GM12878 (cell line): ENCODE measurements around the gene CLK1. TPM values are rescaled to one million over a fixed set of nuclear protein-coding genes. Genes with fewer than 3 reads are reported as not detected.
"Not testable (repeated sequence)": the region's sequence is repeated elsewhere in the genome, so short reads cannot be mapped to it uniquely, and the experiment has no call there.

Experiments
- ATAC-seq: fragments of 200-7000 bp; cut with Tn5 transposase; 3 replicates; pipeline ENCODE4 v1.9.1; 2020; ENCODE audit warnings: mild to moderate bottlenecking, moderate library complexity
- BruUV-seq: library from RNA; stranded (reverse); fragments of 400-500 nt; replicated peaks from 2 replicates; lab custom pipeline; 2021; lab: Mats Ljungman, UMichigan
- CTCF ChIA-PET: fragments of 300-600 bp; sonication (Branson Sonifier 250); formaldehyde crosslinking; extraction: SDS; loops from one replicate; lab custom pipeline; 2021; ENCODE audit warnings: inconsistent platforms; lab: Yijun Ruan, JAX
- POLR2A ChIA-PET: fragments of 350-600 bp; formaldehyde crosslinking; extraction: SDS; loops from one replicate; lab custom pipeline; 2021; ENCODE audit warnings: inconsistent platforms; lab: Charles Lee
- RAD21 ChIA-PET: fragments of 300-600 bp; sonication (Branson Sonifier 250); formaldehyde crosslinking; loops from one replicate; lab custom pipeline; 2023; ENCODE audit warnings: antibody characterized with exemption; ENCODE audit not compliant: unreplicated experiment; lab: Charles Lee
- SMC1A ChIA-PET: fragments of 300-600 bp; sonication (Branson Sonifier 250); formaldehyde crosslinking; loops from one replicate; lab custom pipeline; 2023; ENCODE audit not compliant: unreplicated experiment, uncharacterized antibody; lab: Charles Lee
- DNase-seq: peaks from one replicate; pipeline ENCODE4 v3.0.0-alpha.2; 2011; ENCODE audit warnings: low read depth, low spot score
- FAIRE-seq: peaks from 3 replicates; lab custom pipeline; 2011; peaks lifted over from hg19 to GRCh38; lab: Jason Lieb, UNC
- H2AFZ ChIP-seq: 2 replicates; pipeline ENCODE4 v1.6.0; 2011; ENCODE audit warnings: low read depth, low read length, control low read depth; ENCODE audit not compliant: control insufficient read depth
- H3K27ac ChIP-seq: 2 replicates; pipeline ENCODE4 v1.5.1; 2011; ENCODE audit warnings: control low read depth; ENCODE audit not compliant: control insufficient read depth, insufficient read depth
- H3K27me3 ChIP-seq, 2 experiments: replicated peaks in 1 of 2; 2 replicates each; pipeline versions ENCODE4 v1.6.0 to v1.6.1; 2011; ENCODE audit warnings: low read length in 1 of 2; ENCODE audit not compliant: control insufficient read depth in 2 of 2, insufficient read depth in 2 of 2
- H3K36me3 ChIP-seq, 2 experiments: 2 replicates each; pipeline ENCODE4 v1.5.1; 2011; ENCODE audit warnings: low read length in 1 of 2; ENCODE audit not compliant: control insufficient read depth in 2 of 2, insufficient read depth in 2 of 2
- H3K4me1 ChIP-seq: 2 replicates; pipeline ENCODE4 v1.6.1; 2011; ENCODE audit warnings: mild to moderate bottlenecking, low read length, moderate library complexity, mixed read lengths; ENCODE audit not compliant: control insufficient read depth, insufficient read depth
- H3K4me2 ChIP-seq: 2 replicates; pipeline ENCODE4 v1.6.0; 2011; ENCODE audit warnings: control low read depth; ENCODE audit not compliant: control insufficient read depth, insufficient read depth
- H3K4me3 ChIP-seq: fragments of 200-600 bp; sonication (generic); 2 replicates; pipeline ENCODE4 v1.5.1; 2016
- H3K79me2 ChIP-seq: 2 replicates; pipeline ENCODE4 v1.6.0; 2011; ENCODE audit warnings: low read length; ENCODE audit not compliant: control insufficient read depth, insufficient read depth
- H3K9ac ChIP-seq: 2 replicates; pipeline ENCODE4 v1.8.0; 2011; ENCODE audit warnings: low read length, control low read depth, mixed read lengths; ENCODE audit not compliant: control insufficient read depth, insufficient read depth
- H3K9me3 ChIP-seq: replicated peaks from 3 replicates; pipeline ENCODE4 v1.5.1; 2011; ENCODE audit warnings: mild to moderate bottlenecking, low read length; ENCODE audit not compliant: control insufficient read depth, insufficient read depth
- H4K20me1 ChIP-seq: 2 replicates; pipeline ENCODE4 v1.6.0; 2011; ENCODE audit not compliant: control insufficient read depth, insufficient read depth
- POLR2AphosphoS5 ChIP-seq: IDR thresholded peaks from 2 replicates; pipeline ENCODE4 v1.6.1; 2011; ENCODE audit warnings: mild to moderate bottlenecking, low read length, inconsistent platforms
- SMAD5 ChIP-seq: IDR thresholded peaks from 2 replicates; pipeline ENCODE4 v1.6.1; 2016; ENCODE audit warnings: antibody characterized with exemption, low read depth
- WGBS: methylation state at CpG from one replicate; pipeline ENCODE4 v1.1.6; 2016; ENCODE audit warnings: low lambda C conversion rate; ENCODE audit not compliant: insufficient replicate concordance, insufficient coverage; ENCODE audit errors: missing lambda C conversion rate; 5-methylcytosine and 5-hydroxymethylcytosine counted together
- in situ Hi-C: fragments of 300-500 bp; cut with MboI; formaldehyde crosslinking; loops from 9 replicates; pipeline ENCODE4 v1.14.3; 2018; ENCODE audit warnings: mixed read lengths
- intact Hi-C: fragments of 100-400 bp; cut with micrococcal nuclease; formaldehyde crosslinking; loops from one replicate; pipeline ENCODE4 v1.14.2; 2022; ENCODE audit not compliant: unreplicated experiment
- polyA plus RNA-seq, 11 experiments: library from polyadenylated mRNA; depleted of rRNA in 4 of 11; unstranded in 6 of 11; stranded (reverse) in 5 of 11; fragments of >200 nt; fragmentation: Nextera tagmentation in 4 of 11; fragmentation: Illumina TruSeq in 1 of 11; extraction: Ambion mirVana in 4 of 11; extraction: Trizol in 1 of 11; gene quantifications; 1 replicate in 1 of 11; 2 replicates in 10 of 11; pipeline versions ENCODE4 v1.2.1 to v1.2.3, GENCODE V29; 2011 to 2016; ENCODE audit warnings: inconsistent platforms in 2 of 11, missing spikeins in 2 of 11, low read depth in 1 of 11
- total RNA-seq, 4 experiments: library from RNA; depleted of rRNA in 3 of 4; stranded (reverse); fragments of >200 nt in 3 of 4; fragmentation: Illumina TruSeq in 1 of 4; extraction: Trizol in 1 of 4; gene quantifications; 2 replicates each; pipeline versions ENCODE4 v1.2.1 to v1.2.3, GENCODE V29; 2013 to 2021

CLK1 gene
- total and polyA plus RNA-seq, 10 of the 15 experiments (the other 5 are each of a cell fraction or from before 2014, with no cell fraction given) = 61.2 to 221 (median 80.1) TPM

- no peaks in the 10 kb centered on the region for H3K27me3 ChIP-seq
- H2AFZ ChIP-seq = no peak overlapping the region
- SMC1A ChIA-PET = no interaction called here
- peaks cover 11 to 25% of the 10 kb centered on the region in 2 experiments for H3K36me3 ChIP-seq
- DNase-seq (no peak), ATAC-seq (no peak; the same call in 2 of the 3 replicates), FAIRE-seq (no peak)
- no peaks in the 10 kb centered on the region for H3K4me1 ChIP-seq
- POLR2A ChIA-PET = no interaction called here
- intact Hi-C loops = no loop called here
- no peak overlapping the region for H3K4me3 ChIP-seq
- peaks cover 9% of the 10 kb centered on the region for H3K79me2 ChIP-seq
- in situ Hi-C loops = no loop called here
- H3K9ac ChIP-seq = no peak overlapping the region
- no peak overlapping the region for H3K27ac ChIP-seq
- no peaks in the 10 kb centered on the region for H4K20me1 ChIP-seq
- RAD21 ChIA-PET = no interaction called here
- BruUV-seq = no TSS peak
- no peak overlapping the region for H3K4me2 ChIP-seq
- no peaks in the 10 kb centered on the region for H3K9me3 ChIP-seq
- 96% methylated on average over 5 of the region's 5 CpGs for WGBS
- CTCF ChIA-PET = no interaction called here
- TF ChIP-seq SMAD5 (no peak), POLR2AphosphoS5 (peak; percentile 83)
Measured at GRCh38 chr2:200820573-200821234, 43.8 kb downstream of the CLK1 start.

- FAIRE-seq, H3K27me3 ChIP-seq, H3K9me3 ChIP-seq, H3K27ac ChIP-seq, in situ Hi-C loops, ATAC-seq, RAD21 ChIA-PET, H3K4me2 ChIP-seq, H4K20me1 ChIP-seq, BruUV-seq, H3K4me3 ChIP-seq, DNase-seq, H2AFZ ChIP-seq, H3K9ac ChIP-seq: not testable (repeated sequence)
- CTCF ChIA-PET = interaction anchor here (1.9 kb wide), 1 partner anchor 30 kb away, joined by 6 read pairs; no protein-coding TSS in a partner anchor
- SMC1A ChIA-PET = interaction anchor here (0.6 to 1.2 kb wide), 4 partner anchors 30 to 153 kb away, joined by 3 to 4 read pairs (median 3); no protein-coding TSS in a partner anchor
- peaks cover 11 to 41% of the 10 kb centered on the region in 2 experiments for H3K36me3 ChIP-seq
- WGBS = 82% methylated on average over 3 of the region's 3 CpGs
- H3K4me1 ChIP-seq = peaks cover 12% of the 10 kb centered on the region; the same call in 1 of the 2 replicates
- POLR2A ChIA-PET = interaction anchor here (0.6 to 1.7 kb wide), 2 partner anchors 40 to 161 kb away, joined by 3 to 7 read pairs; no protein-coding TSS in a partner anchor
- intact Hi-C loops = loop anchor here (10.0 kb wide), 2 partner anchors 256 to 864 kb away; partner anchors contain the start of genes HYCC2, MAIP1, NDUFB3 and TYW5
- peaks cover 29% of the 10 kb centered on the region for H3K79me2 ChIP-seq
Measured at GRCh38 chr2:200818732-200819131, 45.7 kb downstream of the CLK1 start.
